Sigmoid colon (tissue), 4 donors: ENCODE results near the gene WDR37.

Source experiments
- CTCF ChIP-seq, 4 experiments: fragments of 450-650 bp in 3 of 4; fragments of 200-600 bp in 1 of 4; IDR thresholded peaks; one replicate each; pipeline ENCODE4 v1.5.1; 2016 to 2019; ENCODE audit warnings: antibody characterized with exemption in 4 of 4, mild to moderate bottlenecking in 3 of 4, moderate library complexity in 2 of 4
- EP300 ChIP-seq, 4 donors: sonication (generic); formaldehyde crosslinking; IDR thresholded peaks; one replicate each; pipeline ENCODE4 v1.6.1; 2017; ENCODE audit warnings: antibody characterized with exemption in 4 of 4
- POLR2A ChIP-seq, 2 donors: fragments of 450-650 bp; IDR thresholded peaks; one replicate each; pipeline ENCODE4 v1.6.1; 2016; ENCODE audit warnings: antibody characterized with exemption in 2 of 2, mild to moderate bottlenecking in 2 of 2, moderate library complexity in 2 of 2
- POLR2AphosphoS5 ChIP-seq, 4 donors: sonication (generic); formaldehyde crosslinking; IDR thresholded peaks; one replicate each; pipeline ENCODE4 v1.6.1; 2017; ENCODE audit warnings: antibody characterized with exemption in 4 of 4

GRCh38 chr10:1090696-1091095, 34.5 kb downstream of the WDR37 start:
- TF ChIP-seq EP300 (IDR thresholded peaks at IDR 0.05) (no peak), CTCF (IDR thresholded peaks at IDR 0.05) (no peak), POLR2A (IDR thresholded peaks at IDR 0.05) (no peak), POLR2AphosphoS5 (IDR thresholded peaks at IDR 0.05) (no peak)
